Left cardiac atrium (tissue), 4 donors: Measurements from ENCODE around the gene MAP3K1. TPM values are rescaled to one million over a fixed set of nuclear protein-coding genes. Genes with fewer than 3 reads are reported as not detected.
"Not testable (repeated sequence)": the region's sequence is repeated elsewhere in the genome, so short reads cannot be mapped to it uniquely, and the experiment has no call there.

ENCODE experiments used
- ATAC-seq, 2 donors: fragments of 200-7000 bp; cut with Tn5 transposase; one replicate each; pipeline ENCODE4 v1.9.1; 2020; ENCODE audit warnings: mild to moderate bottlenecking in 2 of 2, moderate library complexity in 2 of 2
- DNase-seq: peaks from one replicate; pipeline ENCODE4 v3.0.0-alpha.2; 2020
- intact Hi-C, 2 donors: fragments of 100-400 bp; cut with DNase I; formaldehyde crosslinking; loops; one replicate each; pipeline versions ENCODE4 v1.14.1 to v1.15.1; 2022 to 2023
- long read RNA-seq: library from polyadenylated mRNA; unstranded; transcript quantifications from one replicate; pipeline ENCODE4 v2.0.0, GENCODE V29; 2021
- total RNA-seq, 2 donors: library from RNA; stranded (reverse); fragmentation: NEBNext Ultra II Directional; extraction: Animal tissue kit (Norgen Biotek cat#: 25700); gene quantifications; one replicate each; pipeline ENCODE4 v1.2.1, GENCODE V29; 2021
- donor health status: DM: no; HTN: yes; CAD: no.
- donor health status: DM: no; HTN: yes; CAD: no; lungs with severe emphysema.
- donor health status: DM: yes; HTN: yes; CAD: no.
- donor health status: Dilated cardiomyopathy.

The MAP3K1 gene
- 1 to 10 TPM; 8.4 to 8.5 TPM for total RNA-seq
- long read RNA-seq, partial matches to known transcripts = 1 of 1 reads
- long read RNA-seq, other reads (novel, unspliced or antisense) = 0 of 1 reads

DNA sequence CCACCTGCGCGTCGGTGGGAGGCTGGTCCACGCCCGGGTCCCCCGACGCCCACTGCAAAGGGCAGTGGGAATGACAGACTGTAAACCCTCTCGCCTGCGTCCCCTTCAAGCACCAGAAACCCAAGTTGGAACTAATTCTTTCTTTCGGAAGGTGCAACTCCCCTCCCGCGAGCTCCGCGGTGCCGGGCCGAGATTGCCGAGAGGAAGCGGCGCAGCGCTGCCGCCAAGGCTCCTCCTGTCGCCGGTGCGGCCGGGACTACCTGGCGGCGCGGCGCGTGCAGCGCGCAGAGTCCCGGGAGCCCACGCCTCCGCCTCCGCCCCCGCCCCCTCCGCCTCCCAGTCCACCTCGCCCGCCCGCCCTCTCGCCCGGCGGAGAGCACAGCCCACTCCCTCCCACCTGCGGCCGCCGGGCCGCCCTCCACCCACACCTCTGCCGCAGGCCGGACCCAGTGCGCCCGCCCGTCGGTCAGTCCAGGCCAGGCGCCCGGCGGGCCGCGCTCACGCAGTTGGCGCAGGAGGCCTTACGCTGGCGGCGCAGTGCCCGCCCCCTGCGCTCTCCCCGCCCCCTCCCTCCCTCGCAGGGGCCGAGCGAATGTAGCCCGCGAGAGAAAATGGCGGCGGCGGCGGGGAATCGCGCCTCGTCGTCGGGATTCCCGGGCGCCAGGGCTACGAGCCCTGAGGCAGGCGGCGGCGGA lies at the start of gene MAP3K1:
MAP3K1 (plus strand) TSS at position 587 of the 695 bp plus-strand sequence; CDS start at position 612, 25 bp downstream.
- ATAC-seq = peak; percentile 89 to 91
- peak; percentile 85 for DNase-seq
- intact Hi-C loops = loop anchor here in 1 of 2 donors (10.0 kb wide), 2 partner anchors 230 to 350 kb away; no protein-coding TSS in a partner anchor

DNA sequence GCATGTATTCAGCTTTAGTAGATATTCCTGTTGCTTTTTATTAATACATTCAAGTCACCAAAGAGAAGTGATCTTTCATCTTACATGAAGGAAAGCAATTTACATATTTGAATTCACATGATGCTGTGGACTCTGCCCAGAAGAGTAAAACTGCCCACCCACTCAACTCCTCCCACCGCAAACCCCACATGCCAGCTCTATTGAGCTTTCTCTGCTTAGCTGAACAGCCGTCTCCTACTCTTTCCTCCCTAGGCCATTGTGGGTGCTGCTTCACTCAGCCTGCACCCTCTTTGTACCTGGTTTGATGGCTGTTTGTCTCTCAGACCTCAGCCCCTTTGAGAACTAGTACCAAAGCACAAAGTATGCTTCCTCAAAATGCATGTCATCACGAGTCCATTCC lies 48.4 kb upstream of the MAP3K1 start:
- intact Hi-C loops = no loop called here
- no peak for ATAC-seq
- no peak for DNase-seq

DNA sequence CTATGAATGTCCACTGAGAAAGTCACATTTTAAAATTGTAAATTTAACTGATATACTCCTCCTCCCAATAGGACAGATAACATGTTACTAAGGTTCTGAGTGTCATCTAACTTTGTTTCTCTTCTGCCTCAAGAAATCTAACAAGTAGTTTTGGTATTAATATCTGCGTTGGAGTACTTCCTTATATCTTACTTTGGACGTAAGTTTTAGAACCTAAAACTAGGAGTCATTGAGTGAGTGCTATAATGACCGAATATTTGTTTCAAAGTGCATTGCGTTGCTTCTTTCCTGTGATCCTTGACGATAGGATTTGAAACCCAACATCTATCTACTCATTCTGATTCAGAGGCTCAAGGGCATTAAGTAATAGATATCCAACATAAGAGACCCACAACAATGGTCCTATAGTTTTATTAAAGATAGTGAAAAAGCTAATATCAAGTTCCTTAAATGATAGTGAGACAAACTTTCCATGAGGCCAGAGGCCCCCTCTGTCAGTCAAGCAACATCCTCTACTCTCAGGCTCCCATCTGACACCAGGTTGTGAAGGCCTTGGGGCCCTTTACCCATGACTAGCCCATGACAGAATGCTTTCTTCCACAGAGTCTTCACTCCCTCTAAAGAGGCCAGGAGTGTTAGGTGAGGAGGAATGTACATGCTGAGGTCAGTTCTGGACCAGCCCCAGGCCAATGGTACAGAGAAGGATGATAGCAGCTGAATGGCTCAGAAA lies 45.3 kb upstream of the MAP3K1 start:
- intact Hi-C loops = no loop called here
- DNase-seq (no peak), ATAC-seq (no peak)

DNA sequence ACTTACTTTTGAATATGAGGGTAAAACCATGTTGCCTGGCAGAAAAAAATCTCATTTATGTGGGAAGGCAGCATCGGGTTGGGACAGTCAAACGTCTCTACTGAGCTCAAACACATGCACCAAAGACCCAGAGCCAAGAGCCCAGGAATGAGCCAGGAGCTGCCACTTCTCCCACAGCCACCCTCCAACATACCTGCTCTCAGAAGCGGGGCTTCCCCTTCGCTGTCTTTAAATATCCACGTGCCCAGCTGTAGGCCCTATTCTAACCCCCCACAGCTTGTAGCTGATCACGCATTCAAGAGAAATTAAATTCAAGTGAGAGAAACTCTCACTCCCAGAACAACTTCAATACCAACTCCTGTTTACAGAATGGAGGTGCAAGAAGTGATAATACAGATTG lies 42.6 kb upstream of the MAP3K1 start:
- no peak for ATAC-seq
- no peak for DNase-seq
- intact Hi-C loops = no loop called here

DNA sequence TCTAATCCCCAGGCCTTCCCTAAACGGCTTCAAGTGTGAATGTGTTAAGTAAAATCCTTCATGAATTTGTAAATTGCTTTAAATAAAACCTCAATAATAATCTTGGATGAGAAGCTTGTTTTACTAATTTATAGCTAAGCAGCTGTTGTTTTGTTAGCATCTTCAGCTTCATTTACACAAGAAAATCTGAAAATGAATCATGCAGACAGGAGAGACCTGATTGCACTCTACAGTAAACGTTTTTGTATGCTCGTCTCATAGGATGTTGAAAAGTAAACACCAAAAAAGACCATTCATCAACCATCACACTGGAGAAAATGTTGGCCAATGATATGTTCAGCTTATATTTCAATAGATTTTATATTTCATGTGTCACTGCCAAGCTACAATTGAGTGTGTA lies 40.4 kb upstream of the MAP3K1 start:
- ATAC-seq (no peak), DNase-seq (no peak)
- intact Hi-C loops = no loop called here

DNA sequence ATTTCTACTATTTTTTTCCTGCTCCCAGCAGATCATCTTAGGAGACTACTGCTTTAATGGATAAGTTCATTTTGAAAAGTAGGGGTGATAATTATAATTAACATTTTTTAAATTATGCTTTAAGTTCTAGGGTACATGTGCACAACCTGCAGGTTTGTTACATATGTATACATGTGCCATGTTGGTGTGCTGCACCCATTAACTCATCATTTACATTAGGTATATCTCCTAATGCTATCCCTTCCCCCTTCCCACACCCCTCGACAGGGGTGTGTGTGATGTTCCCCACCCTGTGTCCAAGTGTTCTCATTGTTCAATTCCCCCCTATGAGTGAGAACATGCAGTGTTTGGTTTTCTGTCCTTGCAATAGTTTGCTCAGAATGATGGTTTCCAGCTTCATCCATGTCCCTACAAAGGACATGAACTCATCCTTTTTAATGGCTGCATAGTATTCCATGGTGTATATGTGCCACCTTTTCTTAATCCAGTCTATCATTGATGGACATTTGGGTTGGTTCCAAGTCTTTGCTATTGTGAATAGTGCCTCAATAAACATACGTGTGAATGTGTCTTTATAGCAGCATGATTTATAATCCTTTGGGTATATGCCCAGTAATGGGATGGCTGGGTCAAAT lies 39.0 kb upstream of the MAP3K1 start:
- DNase-seq, ATAC-seq, intact Hi-C loops: not testable (repeated sequence)

DNA sequence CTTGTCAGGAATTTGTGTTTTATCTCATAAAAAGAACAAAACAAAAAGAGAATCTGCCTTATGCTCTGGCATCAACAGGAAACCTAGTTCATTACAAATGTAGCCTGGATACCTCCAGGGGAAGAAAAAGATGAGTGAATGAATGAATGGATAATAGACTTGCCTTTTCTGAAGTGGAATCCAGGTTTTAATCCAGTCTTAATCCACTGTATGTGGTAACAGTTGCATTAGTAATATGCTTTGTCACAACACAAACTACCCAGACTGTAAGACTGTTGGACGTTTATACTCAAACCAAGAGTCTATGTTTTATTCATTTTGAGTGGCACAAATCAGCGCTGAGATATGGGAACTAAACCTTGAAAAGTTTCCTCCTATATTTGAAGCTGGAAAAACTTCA lies 32.1 kb upstream of the MAP3K1 start:
- ATAC-seq (no peak), DNase-seq (no peak)
- intact Hi-C loops = no loop called here

DNA sequence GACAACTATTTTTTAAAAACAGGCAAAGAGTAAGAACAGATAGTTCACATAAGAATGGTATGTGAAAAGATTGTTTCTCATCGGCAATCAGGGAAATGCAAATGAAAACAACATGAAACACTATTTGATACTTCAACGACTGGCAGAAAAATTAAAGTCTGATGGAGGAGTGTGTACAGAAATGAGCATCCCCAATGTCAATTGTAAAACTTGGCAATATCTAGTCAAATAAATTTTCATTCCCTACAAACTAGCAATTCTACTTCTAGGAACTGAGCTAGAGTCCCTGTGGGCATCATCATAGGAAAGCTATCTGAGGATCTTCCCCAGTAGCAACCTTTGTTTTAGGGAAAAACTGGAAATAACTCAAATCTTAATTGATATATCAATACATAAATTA lies 29.0 kb upstream of the MAP3K1 start:
- intact Hi-C loops = no loop called here
- ATAC-seq = no peak
- DNase-seq = no peak

DNA sequence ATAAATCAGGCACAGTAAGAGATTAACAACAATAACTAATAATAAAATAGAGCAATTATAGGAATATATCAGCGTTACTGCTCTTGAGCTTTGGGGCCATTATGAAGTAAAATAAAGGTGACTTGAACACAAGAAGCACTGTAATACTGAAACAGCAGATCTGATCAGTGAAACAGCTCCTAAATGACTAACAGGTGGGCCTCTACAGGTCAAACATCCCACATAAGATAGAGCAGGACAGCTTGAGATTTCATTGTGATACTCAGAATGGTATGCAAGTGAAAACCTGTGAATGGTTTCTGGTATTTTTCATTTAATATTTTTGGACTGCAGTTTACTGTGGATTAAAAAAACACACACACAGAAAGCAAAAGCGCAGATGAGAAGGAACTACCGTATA lies 24.0 kb upstream of the MAP3K1 start:
- intact Hi-C loops = loop anchor here in 1 of 2 donors (10.0 kb wide), 1 partner anchor 157 kb away; no protein-coding TSS in a partner anchor
- DNase-seq (no peak), ATAC-seq (no peak)

DNA sequence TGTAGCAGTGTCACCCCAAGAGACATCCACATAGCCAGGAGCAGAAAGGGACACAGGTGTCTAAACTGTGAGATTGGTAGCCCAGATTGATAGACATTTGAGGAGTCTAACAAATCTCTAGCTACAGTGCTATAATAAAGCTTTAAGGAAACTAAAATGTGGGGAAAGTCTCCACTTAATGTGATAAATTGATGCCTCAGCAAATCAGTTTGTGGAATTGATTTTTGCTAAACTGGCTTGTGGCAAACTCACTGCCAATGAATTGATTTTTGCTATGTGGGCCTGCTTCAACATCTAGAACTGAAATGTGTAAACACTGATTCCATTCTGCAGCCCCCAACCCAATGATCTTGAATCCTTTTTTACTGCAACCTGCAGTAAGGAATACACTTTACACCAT lies 16.8 kb upstream of the MAP3K1 start:
- DNase-seq (no peak), ATAC-seq (no peak)
- intact Hi-C loops = loop anchor here in 1 of 2 donors (10.0 kb wide), 1 partner anchor 164 kb away; no protein-coding TSS in a partner anchor

DNA sequence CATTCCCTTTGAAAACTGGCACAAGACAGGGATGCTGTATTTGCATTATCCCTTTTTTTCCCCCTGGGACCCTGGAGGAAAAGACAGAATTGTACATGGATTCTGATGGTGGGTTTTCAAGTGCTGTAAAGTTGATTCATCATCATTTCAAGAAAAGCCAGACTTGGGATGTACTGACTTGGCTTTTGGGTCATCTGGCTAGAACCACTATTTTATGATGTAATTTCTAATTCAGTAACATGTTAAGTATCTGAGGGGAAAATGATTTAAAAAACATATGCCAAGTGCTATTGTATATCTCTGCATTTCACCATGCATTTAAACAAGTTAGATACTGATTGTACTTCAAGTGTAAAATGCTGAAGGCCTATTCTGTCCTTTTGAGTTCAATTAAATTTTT lies 15.2 kb upstream of the MAP3K1 start:
- no peak for ATAC-seq
- intact Hi-C loops = no loop called here
- DNase-seq = no peak

DNA sequence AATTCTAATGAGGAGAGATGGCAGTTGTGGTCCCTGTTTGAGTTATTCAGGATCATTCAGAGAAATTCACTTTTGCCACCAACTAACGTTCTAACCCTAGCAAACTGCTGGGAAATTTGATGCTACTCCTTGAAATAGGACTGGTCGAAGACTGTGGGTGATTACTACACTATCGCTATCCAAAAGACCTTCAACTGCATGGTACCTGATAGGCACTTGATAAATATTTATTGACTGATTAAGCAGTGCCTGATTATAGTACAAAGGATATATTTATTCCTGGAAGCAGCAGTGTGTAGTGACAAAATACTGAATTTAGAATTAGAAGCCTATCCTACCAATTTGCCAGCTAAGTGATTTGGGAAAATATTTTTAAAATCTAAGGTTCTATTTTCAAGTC lies 14.1 kb upstream of the MAP3K1 start:
- intact Hi-C loops = no loop called here
- ATAC-seq = no peak
- no peak for DNase-seq

DNA sequence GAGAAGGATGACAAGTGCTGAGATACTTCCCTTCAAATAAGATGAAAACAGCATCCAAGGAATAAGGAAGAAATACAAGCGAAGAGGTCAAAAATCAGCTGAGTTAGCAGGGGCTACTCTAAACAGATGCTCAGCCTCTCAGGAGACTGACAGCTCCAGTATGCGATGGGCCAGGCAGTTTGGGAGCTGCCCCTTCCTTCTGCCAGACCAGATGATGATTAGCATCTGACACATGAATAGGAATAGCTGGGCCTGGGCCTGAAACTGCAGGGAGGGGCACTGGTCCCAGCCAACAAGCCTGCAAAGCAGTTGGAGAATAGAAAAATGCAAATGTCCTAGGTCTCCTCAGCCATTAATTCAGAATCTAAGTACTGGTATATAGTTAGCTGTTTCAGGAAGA lies 13.1 kb upstream of the MAP3K1 start:
- intact Hi-C loops = no loop called here
- ATAC-seq (peak in 1 of 2 donors; percentile 24), DNase-seq (no peak)

DNA sequence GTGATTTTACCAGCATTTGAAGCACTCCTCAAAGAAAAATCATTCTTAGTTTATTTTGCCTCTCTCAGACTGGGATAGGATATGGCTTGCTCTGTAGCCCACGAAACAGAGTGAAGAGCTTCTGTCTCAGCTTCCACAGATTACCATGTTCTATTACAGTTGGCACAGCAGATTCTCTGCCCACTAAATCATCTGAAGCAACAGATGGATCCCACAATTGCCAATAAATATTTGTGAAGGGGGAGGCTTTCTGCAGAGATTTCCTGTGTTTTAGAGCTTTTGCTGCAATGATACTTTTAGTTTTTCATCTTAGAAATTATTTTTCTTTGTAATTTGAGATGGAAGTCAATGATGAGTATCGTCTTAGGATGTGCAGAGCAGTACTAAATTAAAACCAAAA lies 12.3 kb upstream of the MAP3K1 start:
- intact Hi-C loops = no loop called here
- DNase-seq (no peak), ATAC-seq (no peak)

DNA sequence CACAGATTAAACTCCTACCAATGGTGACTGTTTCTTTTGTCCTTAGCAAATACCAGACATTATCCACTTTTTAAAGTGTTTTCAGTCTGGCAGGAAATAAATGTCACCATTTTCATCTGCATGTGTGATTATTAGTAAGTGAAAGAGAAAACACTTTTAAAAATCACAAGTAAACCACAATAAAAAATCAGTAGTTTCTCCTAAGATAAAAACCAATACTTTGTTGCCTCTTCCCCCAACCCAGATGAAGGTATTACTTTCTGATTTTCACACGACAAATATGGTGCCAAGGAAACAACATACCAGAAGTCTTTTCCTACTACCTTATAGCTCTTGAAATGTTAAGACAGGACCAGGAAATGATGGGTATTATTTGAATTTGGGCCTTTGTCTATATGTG lies 11.5 kb upstream of the MAP3K1 start:
- intact Hi-C loops = no loop called here
- no peak for ATAC-seq
- DNase-seq = no peak

DNA sequence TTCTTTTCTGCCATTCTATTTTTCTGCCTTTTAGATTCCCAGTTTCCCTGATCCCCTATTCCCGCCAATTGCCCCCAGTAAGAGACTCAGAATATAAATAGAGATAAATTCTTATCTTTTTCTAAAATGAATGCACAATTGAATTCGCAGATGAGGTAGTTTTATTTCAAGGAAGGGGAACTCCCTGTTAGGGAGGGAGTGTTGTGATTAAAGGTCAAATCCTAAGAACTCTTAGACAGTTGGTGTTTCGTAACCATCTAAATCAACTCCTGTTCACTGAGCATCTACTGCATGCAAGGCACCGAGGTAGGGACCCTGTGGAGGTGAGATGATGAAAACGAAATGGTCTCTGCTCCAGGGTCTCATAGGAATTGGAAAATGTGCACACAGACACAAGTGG lies 7.7 kb upstream of the MAP3K1 start:
- intact Hi-C loops = no loop called here
- ATAC-seq = no peak
- DNase-seq = no peak

DNA sequence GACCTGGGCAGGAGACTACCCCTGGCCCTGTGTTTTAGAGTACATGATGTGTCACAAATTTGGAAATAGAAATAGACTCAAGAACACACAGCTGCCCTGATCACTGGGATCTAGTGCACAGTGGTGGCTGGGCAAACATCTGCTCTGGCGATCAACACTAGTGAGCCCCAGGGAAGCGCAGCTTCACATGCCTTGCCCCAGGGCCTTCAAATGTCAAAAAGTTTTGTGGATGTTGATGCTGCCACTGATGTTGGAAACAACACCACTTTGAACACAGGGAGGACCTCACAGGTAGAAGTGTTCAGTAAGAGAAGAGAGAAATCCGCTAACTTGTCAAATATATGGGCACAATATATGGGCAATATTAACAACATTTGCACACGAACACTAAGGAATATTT lies 7.1 kb upstream of the MAP3K1 start:
- DNase-seq (no peak), ATAC-seq (no peak)
- intact Hi-C loops = no loop called here

DNA sequence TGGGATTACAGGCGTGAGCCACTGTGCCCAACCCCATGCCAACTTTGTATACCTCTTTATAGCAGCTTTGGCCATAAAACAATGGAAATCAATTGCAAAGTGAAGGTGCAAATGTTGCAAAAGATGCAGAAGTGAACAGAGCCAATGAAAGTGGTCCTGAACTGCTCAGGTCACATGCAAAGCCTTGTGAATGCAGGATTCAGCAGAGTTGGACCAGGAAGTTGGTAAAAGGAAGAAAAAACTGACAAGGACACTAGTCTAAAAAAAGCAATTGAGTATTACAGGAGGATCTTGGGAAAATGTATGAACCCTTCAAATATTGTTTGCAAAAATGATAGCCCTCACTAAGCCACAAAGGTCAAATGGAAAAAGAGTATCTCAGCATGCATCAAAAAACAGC lies 4.5 kb upstream of the MAP3K1 start:
- intact Hi-C loops = loop anchor here in 1 of 2 donors (10.0 kb wide), 2 partner anchors 226 to 346 kb away; no protein-coding TSS in a partner anchor
- ATAC-seq (no peak), DNase-seq (no peak)

DNA sequence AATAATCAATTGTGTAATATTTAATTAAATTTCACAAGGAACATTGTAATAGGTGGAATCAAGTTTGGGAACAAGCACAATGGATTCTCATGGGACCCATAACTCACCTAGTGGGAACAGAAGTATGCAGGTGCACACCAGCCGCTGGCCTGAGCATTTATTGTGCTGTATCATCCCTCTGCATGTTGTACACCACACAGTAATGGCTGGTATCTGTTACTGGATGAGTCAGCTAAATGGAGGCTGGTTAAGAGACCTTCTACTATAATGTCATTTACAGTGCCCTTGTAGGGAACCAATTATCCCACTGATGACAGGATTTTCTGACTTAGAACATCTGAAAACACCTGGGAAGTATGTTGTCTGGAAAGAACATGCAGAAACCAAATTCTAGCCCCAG lies 3.2 kb upstream of the MAP3K1 start:
- DNase-seq (no peak), ATAC-seq (no peak)
- intact Hi-C loops = loop anchor here in 1 of 2 donors (10.0 kb wide), 2 partner anchors 227 to 347 kb away; no protein-coding TSS in a partner anchor

DNA sequence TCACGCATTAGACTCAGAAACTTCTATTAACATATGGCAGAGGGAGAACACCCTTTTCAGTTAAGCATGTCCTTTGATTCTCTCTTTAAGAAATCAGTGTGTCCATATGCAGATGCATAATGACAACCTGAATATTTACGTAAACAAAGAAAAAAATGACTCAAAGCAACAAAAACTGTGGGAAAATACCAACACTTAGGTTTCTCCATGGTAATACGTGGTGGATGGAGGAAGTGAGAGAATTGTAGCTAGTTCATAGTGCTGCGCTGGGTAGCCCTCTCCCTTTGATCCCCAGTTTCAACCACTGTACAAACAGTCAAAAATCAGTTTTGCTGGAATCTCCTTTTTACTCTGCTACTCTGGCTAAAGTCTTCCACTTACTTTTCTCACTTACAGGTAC lies 2.0 kb upstream of the MAP3K1 start:
- no peak for DNase-seq
- ATAC-seq = no peak
- intact Hi-C loops = loop anchor here in 1 of 2 donors (10.0 kb wide), 2 partner anchors 229 to 349 kb away; no protein-coding TSS in a partner anchor
